NK-92 (cell line): ENCODE data around the gene APEH.

Experiments
- DNase-seq: peaks from one replicate; lab custom pipeline; 2025; ENCODE audit not compliant: unreplicated experiment; lab: John Stamatoyannopoulos, UW

Gene APEH

GRCh38 chr3:49673715-49674496, at the start of gene APEH:
TSS of gene APEH (plus strand) at chr3:49674351. CDS start at chr3:49674402, 51 bp downstream.
- no peak for DNase-seq

- DNase-seq: no peak
These were observed 49.1 kb upstream of the APEH start for GRCh38 chr3:49625071-49625470.

- DNase-seq: no peak
These were observed 48.0 kb upstream of the APEH start for GRCh38 chr3:49626101-49626581.

GRCh38 chr3:49626796-49627195, 47.4 kb upstream of the APEH start:
- DNase-seq: no peak

- no peak for DNase-seq
These were observed 46.5 kb upstream of the APEH start for GRCh38 chr3:49627634-49628033.

- DNase-seq: no peak
These were observed 45.9 kb upstream of the APEH start for GRCh38 chr3:49628249-49628648.

- no peak for DNase-seq
These were observed 44.7 kb upstream of the APEH start for GRCh38 chr3:49629451-49629850.

- DNase-seq: no peak
These were observed 44.3 kb upstream of the APEH start for GRCh38 chr3:49629866-49630265.

- DNase-seq: no peak
These were observed 43.4 kb upstream of the APEH start for GRCh38 chr3:49630784-49631183.

GRCh38 chr3:49634736-49635135, 39.4 kb upstream of the APEH start:
- no peak for DNase-seq

GRCh38 chr3:49636883-49637609, 37.1 kb upstream of the APEH start:
- DNase-seq: no peak

GRCh38 chr3:49638445-49638844, 35.7 kb upstream of the APEH start:
- DNase-seq: no peak

GRCh38 chr3:49639551-49639950, 34.6 kb upstream of the APEH start:
- no peak for DNase-seq

GRCh38 chr3:49641292-49641691, 32.9 kb upstream of the APEH start:
- no peak for DNase-seq

GRCh38 chr3:49641921-49642707, 32.0 kb upstream of the APEH start:
- no peak for DNase-seq

GRCh38 chr3:49642708-49643145, 31.4 kb upstream of the APEH start:
- DNase-seq: no peak

GRCh38 chr3:49644684-49645083, 29.5 kb upstream of the APEH start:
- DNase-seq: no peak

- no peak for DNase-seq
These were observed 27.9 kb upstream of the APEH start for GRCh38 chr3:49646236-49646635.

- no peak for DNase-seq
These were observed 26.4 kb upstream of the APEH start for GRCh38 chr3:49647741-49648140.

- DNase-seq: no peak
These were observed 25.7 kb upstream of the APEH start for GRCh38 chr3:49648354-49649019.

- DNase-seq: no peak
These were observed 24.6 kb upstream of the APEH start for GRCh38 chr3:49649576-49649975.
